GM12873 (cell line): ENCODE data around the gene FUCA1.

ENCODE experiments used
- CTCF ChIP-seq: IDR thresholded peaks from 2 replicates; pipeline ENCODE4 v1.5.1; 2012; ENCODE audit warnings: low read depth, mild to moderate bottlenecking, moderate library complexity, low read length, control low read depth; ENCODE audit not compliant: insufficient read depth; ENCODE audit errors: missing control alignments

Gene FUCA1

GRCh38 chr1:23867895-23868556 is at the start of gene FUCA1:
Gene FUCA1 (minus strand): TSS chr1:23868290. CDS start chr1:23868286, 4 bp downstream.
- TF ChIP-seq CTCF = peak; percentile 96

- TF ChIP-seq CTCF = peak; percentile 91
These were observed 48.4 kb upstream of the FUCA1 start for GRCh38 chr1:23916209-23917131.

- TF ChIP-seq CTCF = peak; percentile 3
These were observed 47.4 kb upstream of the FUCA1 start for GRCh38 chr1:23915466-23915865.

GRCh38 chr1:23914921-23915320 is 46.8 kb upstream of the FUCA1 start:
- no peak for TF ChIP-seq CTCF

GRCh38 chr1:23913212-23913880 is 45.3 kb upstream of the FUCA1 start, which contains the start of gene CNR2:
Gene CNR2 (minus strand): TSS chr1:23913362. CDS start chr1:23875617, 37,745 bp downstream.
- no peak for TF ChIP-seq CTCF

- TF ChIP-seq CTCF = no peak
These were observed 43.8 kb upstream of the FUCA1 start for GRCh38 chr1:23911921-23912320.
